ENCODE data around the gene CADM2. TPM values are rescaled to one million over a fixed set of nuclear protein-coding genes. Genes with fewer than 3 reads are reported as not detected.

Gene CADM2
- total and polyA plus RNA-seq, 12 donors: 0.12 to 3.0 (median 0.62) TPM

DNA sequence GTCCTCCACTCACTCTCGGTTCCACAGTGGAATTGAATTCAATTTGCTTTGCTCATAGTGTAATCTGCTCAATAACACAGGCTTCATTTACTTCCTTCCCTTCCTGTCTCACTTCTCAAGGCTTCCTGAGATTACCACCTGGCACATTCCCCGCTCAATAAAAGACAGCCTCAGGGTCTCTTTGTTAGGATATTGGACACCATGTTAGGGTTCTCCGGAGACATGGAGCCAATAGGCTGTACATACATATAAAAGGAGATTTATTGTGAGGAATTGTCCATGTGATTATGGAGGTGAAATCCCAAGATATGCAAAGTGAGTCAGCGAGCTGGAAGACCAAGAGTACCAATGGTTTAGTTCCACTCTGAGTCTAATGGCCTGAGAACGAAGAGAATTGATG, 974.5 kb downstream of the CADM2 start:
- Histone ChIP-seq H3K27me3 (no peaks in the 10 kb centered on the region), H3K4me3 (no peak overlapping the region), H3K36me3 (no peaks in the 10 kb centered on the region), H3K4me1 (no peaks in the 10 kb centered on the region), H3K9me3 (no peaks in the 10 kb centered on the region), H3K27ac (no peak overlapping the region)
- intact Hi-C loops (cut with DNase I): no loop called here
- no peak for TF ChIP-seq CTCF (IDR thresholded peaks at IDR 0.05)
- DNase-seq: no peak
- ATAC-seq: no peak
- WGBS, 2 donors: 71 to 83% methylated on average over 5 of the region's 5 CpGs

- H3K9me3 ChIP-seq: no peaks in the 10 kb centered on the region
- H3K27me3 ChIP-seq: no peaks in the 10 kb centered on the region
- intact Hi-C loops (cut with DNase I): no loop called here
- no peak overlapping the region for H3K4me3 ChIP-seq
- H3K4me1 ChIP-seq: no peaks in the 10 kb centered on the region
- no peak for DNase-seq
- ATAC-seq: no peak
- no peaks in the 10 kb centered on the region for H3K36me3 ChIP-seq
- TF ChIP-seq CTCF (IDR thresholded peaks at IDR 0.05): no peak
- WGBS, 2 donors: 95% methylated on average over 1 of the region's 1 CpG
- H3K27ac ChIP-seq: no peak overlapping the region
Observed at GRCh38 chr3:85935171-85935570, 976.4 kb downstream of the CADM2 start.

- H3K4me3 ChIP-seq: no peak overlapping the region
- peaks cover 0 to under 1% (median 0%) of the 10 kb centered on the region in 11 donors for H3K9me3 ChIP-seq
- 20% methylated on average over 3 of the region's 3 CpGs for WGBS, 2 donors
- ATAC-seq: no peak
- H3K27ac ChIP-seq: no peak overlapping the region
- no peaks in the 10 kb centered on the region for H3K27me3 ChIP-seq
- no peak for TF ChIP-seq CTCF (IDR thresholded peaks at IDR 0.05)
- no peaks in the 10 kb centered on the region for H3K36me3 ChIP-seq
- H3K4me1 ChIP-seq: no peaks in the 10 kb centered on the region
- DNase-seq: no peak
- intact Hi-C loops (cut with DNase I): no loop called here
Observed at GRCh38 chr3:85939074-85939482, 980.3 kb downstream of the CADM2 start.

DNA sequence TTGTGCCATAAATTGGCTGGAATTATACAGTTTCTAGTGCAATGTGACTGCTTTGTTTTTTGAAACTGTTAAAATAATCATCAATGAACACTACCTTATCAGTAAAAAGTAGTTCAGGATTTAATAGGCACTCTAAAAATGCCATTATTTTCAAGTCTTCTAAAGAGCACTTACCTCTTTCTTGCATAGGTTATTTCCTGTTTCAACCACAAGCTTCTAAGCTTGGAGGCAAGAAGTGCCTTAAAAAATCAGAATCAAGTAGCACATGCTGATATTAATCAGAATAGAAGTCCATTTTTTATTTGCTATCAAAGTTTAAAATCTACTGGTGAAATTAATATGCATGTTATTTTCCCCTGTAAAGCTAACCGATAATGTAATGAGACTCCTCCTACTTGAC, 991.6 kb downstream of the CADM2 start:
- Histone ChIP-seq H3K4me1 (no peaks in the 10 kb centered on the region), H3K27ac (no peak overlapping the region), H3K27me3 (no peaks in the 10 kb centered on the region), H3K36me3 (no peaks in the 10 kb centered on the region), H3K4me3 (no peak overlapping the region), H3K9me3 (peaks cover 0 to 15% (median 0%) of the 10 kb centered on the region in 11 donors)
- WGBS, 2 donors: 83 to 91% methylated on average over 1 of the region's 1 CpG
- intact Hi-C loops (cut with DNase I): no loop called here
- no peak for TF ChIP-seq CTCF (IDR thresholded peaks at IDR 0.05)
- ATAC-seq (no peak), DNase-seq (no peak)

DNA sequence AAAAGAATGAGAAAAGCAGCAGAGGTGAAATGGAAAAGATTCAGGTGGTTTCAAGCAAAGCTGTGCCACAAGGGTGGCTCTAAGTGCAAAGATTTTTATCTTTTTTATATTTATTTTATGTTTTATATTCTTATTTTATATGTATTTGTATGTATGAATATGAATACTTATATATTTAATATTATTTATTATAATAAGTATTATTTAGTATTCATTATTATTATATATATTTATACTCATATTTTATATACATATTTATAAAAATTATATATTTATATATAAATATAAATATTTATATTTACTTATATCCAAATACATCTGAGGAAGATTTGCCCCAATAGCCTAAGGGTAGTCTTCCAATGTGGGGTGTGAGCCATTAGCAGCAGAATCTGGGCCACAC, 1002.0 kb downstream of the CADM2 start:
- intact Hi-C loops (cut with DNase I): no loop called here
- no peak for ATAC-seq
- H3K36me3 ChIP-seq: no peaks in the 10 kb centered on the region

More for the DNA sequence above, 1002.0 kb downstream of the CADM2 start:
- no peak overlapping the region for H3K27ac ChIP-seq
- H3K4me1 ChIP-seq: no peaks in the 10 kb centered on the region
- no peak for TF ChIP-seq CTCF (IDR thresholded peaks at IDR 0.05)
- no peak for DNase-seq
- H3K4me3 ChIP-seq: no peak overlapping the region
- no peaks in the 10 kb centered on the region for H3K27me3 ChIP-seq
- H3K9me3 ChIP-seq: peaks cover 0 to 10% (median 0%) of the 10 kb centered on the region in 11 donors
